SU-DHL-6 (cell line): ENCODE data around the gene TXNRD1.

Experiments
- H2AFZ ChIP-seq: fragments of 200-600 bp; sonication (generic); 2 replicates; pipeline ENCODE4 v1.6.1; 2014; ENCODE audit warnings: low read depth, mild to moderate bottlenecking, moderate library complexity, mixed read lengths, antibody characterized with exemption, low read length; ENCODE audit not compliant: severe bottlenecking
- H3F3A ChIP-seq: fragments of 200-600 bp; shearing (Covaris generic); 2 replicates; pipeline ENCODE4 v1.6.0; 2016; ENCODE audit warnings: antibody characterized with exemption, mild to moderate bottlenecking; ENCODE audit not compliant: insufficient read depth
- H3K27ac ChIP-seq: fragments of 200-600 bp; sonication (generic); 2 replicates; pipeline ENCODE4 v1.5.1; 2016; ENCODE audit warnings: low read depth, mild to moderate bottlenecking, low read length, moderate library complexity, mixed read lengths
- H3K27me3 ChIP-seq: fragments of 200-600 bp; sonication (generic), shearing (Covaris generic); 2 replicates; pipeline ENCODE4 v1.6.0; 2014; ENCODE audit warnings: mild to moderate bottlenecking, low read length
- H3K36me3 ChIP-seq: fragments of 200-600 bp; sonication (generic); 2 replicates; pipeline ENCODE4 v1.6.1; 2014; ENCODE audit warnings: mild to moderate bottlenecking, low read length, mixed read lengths
- H3K4me2 ChIP-seq: fragments of 300-600, 200-600 bp; shearing (Covaris generic), sonication (generic); 2 replicates; pipeline ENCODE4 v1.6.0; 2014; ENCODE audit warnings: low read length, low read depth, mild to moderate bottlenecking; ENCODE audit not compliant: poor library complexity, severe bottlenecking
- H3K4me3 ChIP-seq: fragments of 200-600 bp; sonication (generic); 2 replicates; pipeline ENCODE4 v1.5.1; 2014; ENCODE audit warnings: antibody characterized with exemption, low read length, mild to moderate bottlenecking, mixed read lengths; ENCODE audit not compliant: insufficient read depth, poor library complexity, severe bottlenecking
- H3K79me2 ChIP-seq: fragments of 200-600 bp; sonication (generic); 2 replicates; pipeline ENCODE4 v1.6.1; 2014; ENCODE audit warnings: mild to moderate bottlenecking, low read length, moderate library complexity; ENCODE audit not compliant: insufficient read depth
- H3K9ac ChIP-seq: fragments of 200-600 bp; sonication (generic); 2 replicates; pipeline ENCODE4 v1.7.0; 2014; ENCODE audit warnings: mild to moderate bottlenecking, low read length
- H3K9me2 ChIP-seq: fragments of 200-600 bp; sonication (generic); replicated peaks from 2 replicates; pipeline ENCODE4 v1.6.1; 2014; ENCODE audit warnings: low read length; ENCODE audit not compliant: insufficient read depth
- H3K9me3 ChIP-seq: fragments of 200-600 bp; sonication (generic); 2 replicates; pipeline ENCODE4 v1.6.1; 2014; ENCODE audit warnings: low read length, mixed read lengths; ENCODE audit not compliant: insufficient read depth
- H4K20me1 ChIP-seq: fragments of 200-600 bp; sonication (generic); 2 replicates; pipeline ENCODE4 v1.6.1; 2014; ENCODE audit warnings: low read depth, mild to moderate bottlenecking, antibody characterized with exemption, low read length, moderate library complexity, mixed read lengths
- EZH2phosphoT487 ChIP-seq: fragments of 200-600 bp; sonication (generic), shearing (Covaris generic); conservative IDR thresholded peaks from 2 replicates; pipeline ENCODE4 v1.6.1; 2018; ENCODE audit warnings: mild to moderate bottlenecking, antibody characterized with exemption, low read length, moderate library complexity, mixed read lengths
- TF ChIP-seq, protein P1 (sequence below): fragments of 200-600 bp; sonication (generic); IDR thresholded peaks from one replicate; pipeline ENCODE4 v1.5.1; 2017; ENCODE audit warnings: antibody characterized with exemption, mild to moderate bottlenecking, low read length, moderate library complexity; ENCODE audit not compliant: insufficient read depth, poor library complexity, severe bottlenecking

TXNRD1 gene

GRCh38 chr12:104182144-104182543, 33.4 kb upstream of the TXNRD1 start:
- Histone ChIP-seq H3K27ac (no peak overlapping the region), H3K36me3 (no peaks in the 10 kb centered on the region), H2AFZ (no peak overlapping the region), H3K4me2 (no peak overlapping the region), H3K79me2 (no peaks in the 10 kb centered on the region), H3K4me3 (no peak overlapping the region), H3K27me3 (no peaks in the 10 kb centered on the region), H3F3A (no peaks in the 10 kb centered on the region), H3K9ac (no peak overlapping the region), H3K9me3 (peaks cover 8% of the 10 kb centered on the region; the same call in 1 of the 2 replicates), H3K9me2 (no peaks in the 10 kb centered on the region), H4K20me1 (no peaks in the 10 kb centered on the region)
- TF ChIP-seq EZH2phosphoT487: no peak
- TF ChIP-seq, protein P1, sequence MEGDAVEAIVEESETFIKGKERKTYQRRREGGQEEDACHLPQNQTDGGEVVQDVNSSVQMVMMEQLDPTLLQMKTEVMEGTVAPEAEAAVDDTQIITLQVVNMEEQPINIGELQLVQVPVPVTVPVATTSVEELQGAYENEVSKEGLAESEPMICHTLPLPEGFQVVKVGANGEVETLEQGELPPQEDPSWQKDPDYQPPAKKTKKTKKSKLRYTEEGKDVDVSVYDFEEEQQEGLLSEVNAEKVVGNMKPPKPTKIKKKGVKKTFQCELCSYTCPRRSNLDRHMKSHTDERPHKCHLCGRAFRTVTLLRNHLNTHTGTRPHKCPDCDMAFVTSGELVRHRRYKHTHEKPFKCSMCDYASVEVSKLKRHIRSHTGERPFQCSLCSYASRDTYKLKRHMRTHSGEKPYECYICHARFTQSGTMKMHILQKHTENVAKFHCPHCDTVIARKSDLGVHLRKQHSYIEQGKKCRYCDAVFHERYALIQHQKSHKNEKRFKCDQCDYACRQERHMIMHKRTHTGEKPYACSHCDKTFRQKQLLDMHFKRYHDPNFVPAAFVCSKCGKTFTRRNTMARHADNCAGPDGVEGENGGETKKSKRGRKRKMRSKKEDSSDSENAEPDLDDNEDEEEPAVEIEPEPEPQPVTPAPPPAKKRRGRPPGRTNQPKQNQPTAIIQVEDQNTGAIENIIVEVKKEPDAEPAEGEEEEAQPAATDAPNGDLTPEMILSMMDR: no peak

DNA sequence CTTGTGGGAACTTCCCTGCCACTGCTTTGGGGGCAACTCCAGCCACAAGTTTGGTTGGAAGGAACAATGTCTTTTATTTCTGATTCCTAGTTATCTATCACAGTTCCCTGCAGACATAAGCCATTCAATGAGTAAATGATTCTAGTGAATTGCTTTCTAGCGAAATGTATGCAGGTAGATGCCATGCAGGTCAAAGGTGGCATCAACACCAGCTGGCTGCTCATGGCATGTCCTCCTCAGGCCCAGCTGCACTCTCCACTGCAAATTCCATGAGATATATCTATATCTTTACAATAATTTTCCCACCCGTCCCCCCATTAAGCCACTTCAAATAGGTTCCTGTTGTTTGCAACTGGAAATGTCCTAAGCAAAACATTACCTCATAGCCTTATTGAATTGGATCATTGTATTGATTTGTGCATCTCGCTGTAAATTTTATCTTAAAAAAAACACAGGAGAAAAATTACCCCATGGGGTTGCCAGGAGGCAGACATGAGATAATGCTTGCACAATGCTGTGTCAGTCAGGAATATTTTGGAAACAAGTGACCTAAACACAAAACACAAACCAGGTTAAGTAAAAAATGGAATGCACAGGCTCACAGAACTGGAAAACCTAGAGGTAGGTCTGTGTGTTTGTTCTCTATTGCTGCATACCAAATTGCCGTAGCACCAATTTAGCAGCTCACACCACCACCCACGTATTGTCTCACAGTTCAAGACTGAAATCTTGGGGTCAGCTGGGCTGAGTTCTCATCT, 32.8 kb upstream of the TXNRD1 start:
- H3K9me3 ChIP-seq: peaks cover 8% of the 10 kb centered on the region; the same call in 1 of the 2 replicates
- no peak overlapping the region for H3K4me2 ChIP-seq
- no peak overlapping the region for H3K9ac ChIP-seq
- H4K20me1 ChIP-seq: no peaks in the 10 kb centered on the region
- H2AFZ ChIP-seq: no peak overlapping the region
- no peaks in the 10 kb centered on the region for H3K79me2 ChIP-seq
- H3K27me3 ChIP-seq: no peaks in the 10 kb centered on the region
- no peaks in the 10 kb centered on the region for H3K36me3 ChIP-seq
- no peak overlapping the region for H3K27ac ChIP-seq
- no peaks in the 10 kb centered on the region for H3K9me2 ChIP-seq
- no peaks in the 10 kb centered on the region for H3F3A ChIP-seq
- no peak for TF ChIP-seq EZH2phosphoT487
- TF ChIP-seq, protein P1: no peak
- H3K4me3 ChIP-seq: no peak overlapping the region

DNA sequence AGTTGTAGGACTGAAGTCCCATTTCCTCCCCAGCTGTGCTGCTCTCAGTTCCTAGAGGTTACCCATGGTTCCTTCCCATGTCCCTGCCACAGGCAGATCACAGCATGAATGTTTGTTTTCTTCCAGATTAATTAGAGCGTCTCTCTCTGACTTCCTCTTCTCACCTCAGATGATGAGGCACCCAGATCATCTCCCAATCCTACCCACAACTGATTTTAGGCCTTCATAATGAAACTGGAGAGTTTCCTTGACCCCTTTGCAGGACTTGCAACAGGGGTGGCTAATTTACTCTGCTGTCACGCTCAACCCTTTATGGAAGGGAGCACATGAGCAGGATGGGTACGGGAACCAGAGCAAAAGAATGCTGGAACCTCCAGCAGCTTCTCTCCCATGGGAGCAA, 32.1 kb upstream of the TXNRD1 start:
- H3F3A ChIP-seq: no peaks in the 10 kb centered on the region
- no peaks in the 10 kb centered on the region for H3K79me2 ChIP-seq
- H3K27ac ChIP-seq: no peak overlapping the region
- no peak overlapping the region for H3K4me2 ChIP-seq
- H2AFZ ChIP-seq: no peak overlapping the region
- no peaks in the 10 kb centered on the region for H3K36me3 ChIP-seq
- no peaks in the 10 kb centered on the region for H4K20me1 ChIP-seq
- no peaks in the 10 kb centered on the region for H3K9me2 ChIP-seq
- TF ChIP-seq, protein P1: no peak
- no peak for TF ChIP-seq EZH2phosphoT487
- no peaks in the 10 kb centered on the region for H3K27me3 ChIP-seq
- H3K9me3 ChIP-seq: peaks cover 8% of the 10 kb centered on the region; the same call in 1 of the 2 replicates
- H3K4me3 ChIP-seq: no peak overlapping the region
- H3K9ac ChIP-seq: no peak overlapping the region
